DOHH2 (cell line): ENCODE measurements around the gene FAM234A.

Experiments
- CTCF ChIP-seq: fragments of 200-600 bp; sonication (generic); IDR thresholded peaks from one replicate; pipeline ENCODE4 v1.5.1; 2014; ENCODE audit warnings: antibody characterized with exemption, mild to moderate bottlenecking, low read depth, low read length; ENCODE audit not compliant: poor library complexity, severe bottlenecking
- EZH2phosphoT487 ChIP-seq: fragments of 200-600 bp; sonication (generic); IDR thresholded peaks from 2 replicates; pipeline ENCODE4 v1.6.1; 2017; ENCODE audit warnings: borderline replicate concordance, mild to moderate bottlenecking, antibody characterized with exemption, low read length, moderate library complexity, mixed read lengths

- no peak for TF ChIP-seq CTCF
- TF ChIP-seq EZH2phosphoT487, result no peak
Measured at GRCh38 chr16:301235-301634, 66.6 kb downstream of the FAM234A start.
